Keratinocyte (primary cell): Measurements from ENCODE around the gene TSC22D4. TPM values are rescaled to one million over a fixed set of nuclear protein-coding genes. Genes with fewer than 3 reads are reported as not detected.

ENCODE experiments used
- DNase-seq: peaks from one replicate; pipeline ENCODE4 v3.0.0-alpha.2; 2011; ENCODE audit warnings: low read depth, missing footprints, low spot score
- FAIRE-seq: peaks from 2 replicates; lab custom pipeline; 2011; peaks lifted over from hg19 to GRCh38; lab: Jason Lieb, UNC
- H2AFZ ChIP-seq: 2 replicates; pipeline ENCODE4 v1.6.0; 2012; ENCODE audit warnings: low read length, control low read depth, inconsistent platforms; ENCODE audit not compliant: control insufficient read depth
- H3K27ac ChIP-seq: 2 replicates; pipeline ENCODE4 v1.5.1; 2011; ENCODE audit warnings: low read length; ENCODE audit not compliant: control insufficient read depth, insufficient read depth
- H3K27me3 ChIP-seq: 3 replicates; pipeline ENCODE4 v1.6.0; 2011; ENCODE audit warnings: low read length; ENCODE audit not compliant: control insufficient read depth, insufficient read depth; ENCODE audit errors: extremely low read depth
- H3K36me3 ChIP-seq, 2 experiments: 2 replicates in 1 of 2; 3 replicates in 1 of 2; pipeline ENCODE4 v1.5.1; 2011; ENCODE audit warnings: low read length in 2 of 2, mild to moderate bottlenecking in 1 of 2; ENCODE audit not compliant: control insufficient read depth in 2 of 2, insufficient read depth in 2 of 2; ENCODE audit errors: extremely low read depth in 1 of 2
- H3K4me1 ChIP-seq: 3 replicates; pipeline ENCODE4 v1.5.1; 2011; ENCODE audit warnings: low read length; ENCODE audit not compliant: control insufficient read depth, insufficient read depth; ENCODE audit errors: extremely low read depth
- H3K4me2 ChIP-seq: 3 replicates; pipeline ENCODE4 v1.6.0; 2011; ENCODE audit warnings: low read depth, low read length; ENCODE audit not compliant: control insufficient read depth, insufficient read depth; ENCODE audit errors: extremely low read depth
- H3K4me3 ChIP-seq, 3 experiments: fragments of 200-600 bp in 1 of 3; sonication (generic) in 1 of 3; 2 replicates in 2 of 3; 3 replicates in 1 of 3; pipeline ENCODE4 v1.5.1; 2011 to 2016; ENCODE audit warnings: low read length in 3 of 3, mild to moderate bottlenecking in 3 of 3, control low read depth in 2 of 3, inconsistent platforms in 1 of 3, low read depth in 1 of 3, mixed read lengths in 1 of 3, mixed run types in 1 of 3, moderate library complexity in 1 of 3; ENCODE audit not compliant: control insufficient read depth in 2 of 3, insufficient read depth in 2 of 3; ENCODE audit errors: extremely low read depth in 1 of 3
- H3K79me2 ChIP-seq: 2 replicates; pipeline ENCODE4 v1.6.0; 2012; ENCODE audit warnings: low read length; ENCODE audit not compliant: control insufficient read depth, insufficient read depth
- H3K9ac ChIP-seq: 3 replicates; pipeline ENCODE4 v1.6.0; 2011; ENCODE audit warnings: low read length; ENCODE audit not compliant: control insufficient read depth, insufficient read depth; ENCODE audit errors: extremely low read depth
- H3K9me1 ChIP-seq: 3 replicates; pipeline ENCODE4 v1.6.0; 2011; ENCODE audit warnings: low read length; ENCODE audit not compliant: control insufficient read depth, insufficient read depth; ENCODE audit errors: extremely low read depth
- H3K9me3 ChIP-seq: 2 replicates; pipeline ENCODE4 v1.5.1; 2012; ENCODE audit warnings: low read depth, low read length; ENCODE audit not compliant: control insufficient read depth
- H4K20me1 ChIP-seq: 3 replicates; pipeline ENCODE4 v1.6.0; 2011; ENCODE audit warnings: low read length; ENCODE audit not compliant: control insufficient read depth, insufficient read depth; ENCODE audit errors: extremely low read depth
- EZH2 ChIP-seq: IDR thresholded peaks from one replicate; pipeline ENCODE4 v1.6.1; 2012; ENCODE audit warnings: inconsistent platforms, mild to moderate bottlenecking, low read length, moderate library complexity
- dilution Hi-C: fragments of 300-500 bp; cut with MboI; formaldehyde crosslinking; loops from one replicate; pipeline ENCODE4 v1.7.0; 2020; ENCODE audit warnings: low sequenced_read_pairs; ENCODE audit not compliant: extremely low pct_ligation_motif_present
- polyA plus RNA-seq, 5 experiments: library from polyadenylated mRNA; depleted of rRNA in 3 of 5; stranded (reverse) in 3 of 5; stranded (forward) in 1 of 5; unstranded in 1 of 5; fragments of >200 nt; gene quantifications; 1 replicate in 1 of 5; 2 replicates in 3 of 5; 3 replicates in 1 of 5; pipeline versions ENCODE4 v1.2.1 to v1.2.3, GENCODE V29; 2011 to 2012; ENCODE audit warnings: missing spikeins in 2 of 5, low read depth in 1 of 5, low replicate concordance in 1 of 5
- TF ChIP-seq, protein P1 (sequence below), 3 experiments: IDR thresholded peaks in 1 of 3; conservative IDR thresholded peaks in 1 of 3; optimal IDR thresholded peaks in 1 of 3; 2 replicates in 2 of 3; 3 replicates in 1 of 3; pipeline versions ENCODE3 to v1.5.1; 2011; ENCODE audit warnings: low read length in 3 of 3, mild to moderate bottlenecking in 3 of 3, moderate library complexity in 2 of 3, control low read depth in 1 of 3, inconsistent platforms in 1 of 3; ENCODE audit not compliant: insufficient read depth in 2 of 3; ENCODE audit errors: extremely low read depth in 1 of 3

TSC22D4 gene
- polyA plus RNA-seq, 1 donor (not counting 4 experiments of a cell fraction or from before 2014, with no cell fraction given): 8.4 TPM

DNA sequence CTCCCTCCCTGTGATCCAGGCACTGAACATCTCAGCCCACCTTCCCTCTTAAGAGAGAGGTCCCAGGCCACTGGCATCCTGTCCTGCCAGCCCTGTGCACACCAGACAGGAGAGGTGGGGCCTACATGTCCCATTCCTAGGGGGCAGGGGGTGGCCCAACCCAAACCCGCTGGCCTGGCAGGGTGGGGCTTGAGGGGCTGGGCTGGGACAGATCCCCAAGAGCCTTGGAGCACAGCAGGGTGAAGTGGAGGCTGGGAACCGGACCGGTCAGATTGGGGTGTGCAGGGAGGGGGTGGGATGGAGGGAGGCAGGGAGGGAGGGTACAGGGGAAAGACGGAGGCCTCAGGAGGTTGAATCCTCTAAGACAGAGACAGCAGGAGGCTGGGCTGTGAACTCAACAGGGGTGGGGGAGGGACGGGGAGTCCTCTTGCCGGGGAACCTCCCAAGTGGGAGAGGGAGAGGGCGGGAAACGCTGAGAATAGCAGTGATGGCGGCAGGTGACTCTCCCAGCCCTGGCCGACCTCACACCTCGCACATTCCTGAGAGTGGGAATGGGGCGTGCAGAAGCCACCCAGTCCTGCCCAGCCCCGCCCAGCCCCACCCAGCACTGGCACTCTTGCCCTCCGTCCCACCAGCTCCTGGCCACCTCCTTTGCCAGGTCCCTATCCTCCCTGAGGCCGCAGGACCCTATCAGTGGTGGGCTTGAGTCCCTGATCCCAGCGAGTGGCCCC lies 6.7 kb downstream of the TSC22D4 start:
- TF ChIP-seq EZH2: no peak
- TF ChIP-seq, protein P1, sequence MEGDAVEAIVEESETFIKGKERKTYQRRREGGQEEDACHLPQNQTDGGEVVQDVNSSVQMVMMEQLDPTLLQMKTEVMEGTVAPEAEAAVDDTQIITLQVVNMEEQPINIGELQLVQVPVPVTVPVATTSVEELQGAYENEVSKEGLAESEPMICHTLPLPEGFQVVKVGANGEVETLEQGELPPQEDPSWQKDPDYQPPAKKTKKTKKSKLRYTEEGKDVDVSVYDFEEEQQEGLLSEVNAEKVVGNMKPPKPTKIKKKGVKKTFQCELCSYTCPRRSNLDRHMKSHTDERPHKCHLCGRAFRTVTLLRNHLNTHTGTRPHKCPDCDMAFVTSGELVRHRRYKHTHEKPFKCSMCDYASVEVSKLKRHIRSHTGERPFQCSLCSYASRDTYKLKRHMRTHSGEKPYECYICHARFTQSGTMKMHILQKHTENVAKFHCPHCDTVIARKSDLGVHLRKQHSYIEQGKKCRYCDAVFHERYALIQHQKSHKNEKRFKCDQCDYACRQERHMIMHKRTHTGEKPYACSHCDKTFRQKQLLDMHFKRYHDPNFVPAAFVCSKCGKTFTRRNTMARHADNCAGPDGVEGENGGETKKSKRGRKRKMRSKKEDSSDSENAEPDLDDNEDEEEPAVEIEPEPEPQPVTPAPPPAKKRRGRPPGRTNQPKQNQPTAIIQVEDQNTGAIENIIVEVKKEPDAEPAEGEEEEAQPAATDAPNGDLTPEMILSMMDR (optimal IDR thresholded peaks at IDR 0.05 in 1 of 3, IDR thresholded peaks at IDR 0.05 in 1 of 3, conservative IDR thresholded peaks at IDR 0.05 in 1 of 3; ENCODE audit: extremely low read depth in 1 of 3, insufficient read depth in 2 of 3, low read length in 3 of 3): no peak
- no peaks in the 10 kb centered on the region for H3K9me3 ChIP-seq
- peaks cover 28% of the 10 kb centered on the region for H3K4me1 ChIP-seq
- H3K4me2 ChIP-seq: peak overlapping the region; percentile 67
- dilution Hi-C loops: no loop called here
- peak overlapping the region in 1 of 3 experiments; percentile 49 for H3K4me3 ChIP-seq
- peaks cover 6 to 17% of the 10 kb centered on the region in 2 experiments for H3K36me3 ChIP-seq
- peaks cover 16% of the 10 kb centered on the region for H3K79me2 ChIP-seq
- H2AFZ ChIP-seq: peak overlapping the region; percentile 51
- DNase-seq (no peak), FAIRE-seq (no peak)
- H3K9me1 ChIP-seq: no peaks in the 10 kb centered on the region
- peak overlapping the region; percentile 1 for H3K9ac ChIP-seq
- H3K27me3 ChIP-seq: no peaks in the 10 kb centered on the region
- H3K27ac ChIP-seq: peak overlapping the region; percentile 31
- H4K20me1 ChIP-seq: no peaks in the 10 kb centered on the region

DNA sequence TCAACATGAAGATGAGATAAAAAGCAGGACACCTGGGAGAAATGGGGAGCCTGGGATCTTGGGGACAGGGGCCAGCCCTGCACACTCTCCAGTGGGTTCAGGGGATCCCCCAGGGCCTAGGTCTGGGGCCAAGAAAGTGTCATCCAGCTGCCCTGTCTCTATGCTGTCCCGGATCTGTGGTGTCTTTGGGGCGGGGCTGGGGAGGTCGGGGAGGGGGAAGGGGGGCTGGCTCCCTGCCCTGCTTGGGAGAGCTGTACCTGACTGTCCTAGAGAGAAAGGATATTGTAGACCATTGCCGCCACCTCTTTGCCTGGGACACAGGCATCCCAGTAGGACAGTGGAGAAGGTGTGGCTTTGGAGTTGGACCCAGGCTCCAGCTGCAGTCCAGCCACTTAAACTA lies 8.0 kb downstream of the TSC22D4 start:
- H3K4me2 ChIP-seq: no peak overlapping the region
- peaks cover 11 to 21% of the 10 kb centered on the region in 2 experiments for H3K36me3 ChIP-seq
- DNase-seq: no peak
- no peaks in the 10 kb centered on the region for H3K9me1 ChIP-seq
- H3K4me3 ChIP-seq: no peak overlapping the region
- no peak for FAIRE-seq
- dilution Hi-C loops: no loop called here
- no peaks in the 10 kb centered on the region for H3K27me3 ChIP-seq
- no peak overlapping the region for H2AFZ ChIP-seq
- no peak for TF ChIP-seq EZH2
- TF ChIP-seq, protein P1 (optimal IDR thresholded peaks at IDR 0.05 in 1 of 3, IDR thresholded peaks at IDR 0.05 in 1 of 3, conservative IDR thresholded peaks at IDR 0.05 in 1 of 3; ENCODE audit: extremely low read depth in 1 of 3, insufficient read depth in 2 of 3, low read length in 3 of 3): no peak
- H3K4me1 ChIP-seq: peaks cover 16% of the 10 kb centered on the region
- H3K79me2 ChIP-seq: peaks cover 4% of the 10 kb centered on the region
- H3K27ac ChIP-seq: no peak overlapping the region
- H3K9ac ChIP-seq: no peak overlapping the region
- no peaks in the 10 kb centered on the region for H3K9me3 ChIP-seq
- no peaks in the 10 kb centered on the region for H4K20me1 ChIP-seq
